GM23338 (cell line): Measurements from ENCODE around the gene RPS2. TPM values are rescaled to one million over a fixed set of nuclear protein-coding genes. Genes with fewer than 3 reads are reported as not detected.
A peak's percentile ranks its signal among the peaks of the same experiment; 100 is the strongest.

ENCODE experiments used
- ATAC-seq: fragments of 200-7000 bp; cut with Tn5 transposase; 3 replicates; pipeline ENCODE4 v1.9.1; 2020
- DNase-seq: peaks from one replicate; pipeline ENCODE4 v3.0.0-alpha.2; 2015; ENCODE audit warnings: low spot score
- H2AFZ ChIP-seq: fragments of 200-600 bp; sonication (generic); 2 replicates; pipeline ENCODE4 v1.8.0; 2016; ENCODE audit warnings: antibody characterized with exemption, mild to moderate bottlenecking, moderate library complexity
- H3F3A ChIP-seq: fragments of 200-600 bp; sonication (generic); replicated peaks from 2 replicates; pipeline ENCODE4 v1.8.0; 2017; ENCODE audit warnings: antibody characterized with exemption, mixed run types, low read depth
- H3K27ac ChIP-seq: fragments of 200-600 bp; sonication (generic); 2 replicates; pipeline ENCODE4 v1.6.1; 2016; ENCODE audit warnings: low read depth
- H3K27me3 ChIP-seq: fragments of 200-600 bp; sonication (generic); 2 replicates; pipeline ENCODE4 v1.8.0; 2016; ENCODE audit warnings: mild to moderate bottlenecking, mixed run types, moderate library complexity; ENCODE audit not compliant: insufficient read depth
- H3K36me3 ChIP-seq: fragments of 200-600 bp; sonication (generic); 2 replicates; pipeline ENCODE4 v1.8.0; 2016; ENCODE audit warnings: mild to moderate bottlenecking; ENCODE audit not compliant: insufficient read depth
- H3K4me1 ChIP-seq: fragments of 200-600 bp; sonication (generic); 2 replicates; pipeline ENCODE4 v1.8.0; 2016; ENCODE audit warnings: mild to moderate bottlenecking, moderate library complexity; ENCODE audit not compliant: insufficient read depth
- H3K4me2 ChIP-seq: fragments of 200-600 bp; sonication (generic); 2 replicates; pipeline ENCODE4 v1.7.1; 2017; ENCODE audit warnings: mixed run types
- H3K4me3 ChIP-seq: fragments of 200-600 bp; sonication (generic); 2 replicates; pipeline ENCODE4 v1.6.1; 2016; ENCODE audit warnings: mixed run types
- H3K79me2 ChIP-seq: fragments of 200-600 bp; sonication (generic); replicated peaks from 2 replicates; pipeline ENCODE4 v1.8.0; 2017; ENCODE audit warnings: mild to moderate bottlenecking; ENCODE audit not compliant: insufficient read depth
- H3K9me2 ChIP-seq: fragments of 200-600 bp; sonication (generic); 2 replicates; pipeline ENCODE4 v1.8.0; 2017; ENCODE audit not compliant: insufficient read depth
- H4K20me1 ChIP-seq: fragments of 200-600 bp; sonication (generic); replicated peaks from 2 replicates; pipeline ENCODE4 v1.8.0; 2017; ENCODE audit warnings: mild to moderate bottlenecking; ENCODE audit not compliant: insufficient read depth
- H3K27ac Mint-ChIP-seq: 2 replicates; pipeline ENCODE4 v1.8.0; 2020; ENCODE audit warnings: inconsistent platforms, mild to moderate bottlenecking, moderate library complexity, mixed read lengths
- H3K27me3 Mint-ChIP-seq: 3 replicates; pipeline ENCODE4 v1.8.0; 2022; ENCODE audit warnings: low read depth, mild to moderate bottlenecking, moderate library complexity, mixed read lengths, inconsistent platforms; ENCODE audit not compliant: insufficient read depth, poor library complexity
- H3K36me3 Mint-ChIP-seq: 3 replicates; pipeline ENCODE4 v1.8.0; 2021; ENCODE audit warnings: low read depth, mild to moderate bottlenecking, inconsistent platforms, moderate library complexity, mixed read lengths
- H3K4me1 Mint-ChIP-seq: 3 replicates; pipeline ENCODE4 v1.8.0; 2020; ENCODE audit warnings: mild to moderate bottlenecking, inconsistent platforms, mixed read lengths
- H3K4me3 Mint-ChIP-seq: 3 replicates; pipeline ENCODE4 v1.8.0; 2021; ENCODE audit warnings: moderate library complexity, mild to moderate bottlenecking, inconsistent platforms, mixed read lengths
- H3K9me3 Mint-ChIP-seq: 3 replicates; pipeline ENCODE4 v1.8.0; 2020; ENCODE audit warnings: moderate library complexity, mild to moderate bottlenecking, inconsistent platforms, mixed read lengths
- CREB1 ChIP-seq: fragments of 250-450 bp; sonication (Bioruptor Pico); IDR thresholded peaks from 2 replicates; pipeline ENCODE4 v1.5.0; 2020; ENCODE audit warnings: low read depth, mild to moderate bottlenecking, moderate library complexity
- EZH2 ChIP-seq: fragments of 200-600 bp; sonication (generic); IDR thresholded peaks from one replicate; pipeline ENCODE4 v1.8.0; 2017; ENCODE audit warnings: antibody characterized with exemption, mild to moderate bottlenecking, low read depth; ENCODE audit not compliant: unreplicated experiment
- EZH2phosphoT487 ChIP-seq: fragments of 200-600 bp; sonication (generic); IDR thresholded peaks from one replicate; pipeline ENCODE4 v1.8.1; 2018; ENCODE audit warnings: antibody characterized with exemption; ENCODE audit not compliant: unreplicated experiment
- JUNB ChIP-seq: IDR thresholded peaks from one replicate; pipeline ENCODE4 v1.6.1; 2016; ENCODE audit warnings: antibody characterized with exemption; ENCODE audit not compliant: unreplicated experiment
- NANOG ChIP-seq: IDR thresholded peaks from 2 replicates; pipeline ENCODE4 v1.6.1; 2016; ENCODE audit warnings: antibody characterized with exemption, borderline replicate concordance
- POLR2AphosphoS5 ChIP-seq: IDR thresholded peaks from 2 replicates; pipeline ENCODE4 v1.6.1; 2016; ENCODE audit warnings: antibody characterized with exemption, low read depth
- STAT1 ChIP-seq: IDR thresholded peaks from one replicate; pipeline ENCODE4 v1.6.1; 2016; ENCODE audit warnings: antibody characterized with exemption; ENCODE audit not compliant: unreplicated experiment
- ZNF114 ChIP-seq: fragments of 250-450 bp; sonication (Bioruptor Pico); IDR thresholded peaks from 2 replicates; pipeline ENCODE4 v1.5.0; 2020; ENCODE audit warnings: mild to moderate bottlenecking, moderate library complexity
- ZNF331 ChIP-seq: fragments of 250-450 bp; sonication (Bioruptor Pico); IDR thresholded peaks from 2 replicates; pipeline ENCODE4 v1.5.0; 2020; ENCODE audit warnings: low read depth, mild to moderate bottlenecking, moderate library complexity
- polyA plus RNA-seq: library from polyadenylated mRNA; unstranded; fragments of >200 nt; fragmentation: Nextera tagmentation; extraction: Ambion mirVana; gene quantifications from 2 replicates; pipeline ENCODE4 v1.2.1, GENCODE V29; 2016
- total RNA-seq: library from RNA; depleted of rRNA; stranded (reverse); fragments of >200 nt; shearing (Covaris generic); gene quantifications from 2 replicates; pipeline ENCODE4 v1.2.3, GENCODE V29; 2014
- TF ChIP-seq, protein P1 (sequence below), 2 experiments: fragments of 200-600 bp in 1 of 2; sonication (generic) in 1 of 2; conservative IDR thresholded peaks; 2 replicates each; pipeline versions ENCODE4 v1.5.1 to v1.6.1; 2016 to 2017; ENCODE audit warnings: antibody characterized with exemption in 2 of 2, low read depth in 2 of 2, mild to moderate bottlenecking in 2 of 2, moderate library complexity in 1 of 2
- TF ChIP-seq, protein P2 (sequence below): IDR thresholded peaks from one replicate; pipeline ENCODE4 v1.6.1; 2018; ENCODE audit warnings: antibody characterized with exemption; ENCODE audit not compliant: unreplicated experiment

The RPS2 gene
- total and polyA plus RNA-seq, 2 experiments from 2014 or later = 3,786 to 3,992 TPM

DNA sequence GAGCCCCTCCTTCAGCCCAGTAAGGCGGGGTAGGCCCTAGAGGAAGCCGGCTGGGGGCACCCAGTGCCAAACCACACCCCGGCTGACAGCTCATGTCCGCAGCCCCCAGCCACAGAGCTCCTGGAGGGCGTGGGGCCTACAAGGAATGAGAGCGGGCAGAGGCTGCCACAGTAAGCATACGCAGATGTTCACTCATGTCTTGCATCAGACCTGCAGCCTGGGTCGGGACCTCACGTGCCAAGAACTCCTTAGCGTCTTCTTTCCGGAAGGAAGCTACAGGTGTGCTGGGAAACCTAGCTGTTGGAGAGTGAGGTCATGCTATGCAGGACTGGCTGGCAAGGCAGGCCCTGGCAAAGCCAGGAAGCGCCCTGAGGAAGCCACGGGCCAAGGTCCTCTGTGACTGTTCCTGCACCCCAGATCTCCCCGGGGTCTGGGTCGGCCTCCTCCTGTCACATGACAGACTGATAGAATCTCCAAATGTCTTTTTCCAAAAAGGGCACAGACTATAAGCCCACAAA lies 43.4 kb upstream of the RPS2 start:
- peaks cover 15% of the 10 kb centered on the region for H3K27me3 Mint-ChIP-seq
- Histone ChIP-seq H3K79me2 (peaks cover 42% of the 10 kb centered on the region), H3F3A (peaks cover 28% of the 10 kb centered on the region; the same call in 1 of the 2 replicates), H3K4me1 (peaks cover 22% of the 10 kb centered on the region), H3K36me3 (no peaks in the 10 kb centered on the region), H2AFZ (no peak overlapping the region), H3K4me2 (peak overlapping the region; percentile 97), H4K20me1 (peaks cover 36% of the 10 kb centered on the region), H3K4me3 (peak overlapping the region; percentile 91), H3K27ac (no peak overlapping the region), H3K27me3 (no peaks in the 10 kb centered on the region), H3K9me2 (no peaks in the 10 kb centered on the region)
- H3K36me3 Mint-ChIP-seq = peaks cover 11% of the 10 kb centered on the region
- H3K27ac Mint-ChIP-seq = no peak overlapping the region; the same call in 1 of the 2 replicates
- peak overlapping the region; percentile 74 for H3K4me3 Mint-ChIP-seq
- peaks cover 37% of the 10 kb centered on the region for H3K4me1 Mint-ChIP-seq
- no peak for DNase-seq
- TF ChIP-seq, protein P1, sequence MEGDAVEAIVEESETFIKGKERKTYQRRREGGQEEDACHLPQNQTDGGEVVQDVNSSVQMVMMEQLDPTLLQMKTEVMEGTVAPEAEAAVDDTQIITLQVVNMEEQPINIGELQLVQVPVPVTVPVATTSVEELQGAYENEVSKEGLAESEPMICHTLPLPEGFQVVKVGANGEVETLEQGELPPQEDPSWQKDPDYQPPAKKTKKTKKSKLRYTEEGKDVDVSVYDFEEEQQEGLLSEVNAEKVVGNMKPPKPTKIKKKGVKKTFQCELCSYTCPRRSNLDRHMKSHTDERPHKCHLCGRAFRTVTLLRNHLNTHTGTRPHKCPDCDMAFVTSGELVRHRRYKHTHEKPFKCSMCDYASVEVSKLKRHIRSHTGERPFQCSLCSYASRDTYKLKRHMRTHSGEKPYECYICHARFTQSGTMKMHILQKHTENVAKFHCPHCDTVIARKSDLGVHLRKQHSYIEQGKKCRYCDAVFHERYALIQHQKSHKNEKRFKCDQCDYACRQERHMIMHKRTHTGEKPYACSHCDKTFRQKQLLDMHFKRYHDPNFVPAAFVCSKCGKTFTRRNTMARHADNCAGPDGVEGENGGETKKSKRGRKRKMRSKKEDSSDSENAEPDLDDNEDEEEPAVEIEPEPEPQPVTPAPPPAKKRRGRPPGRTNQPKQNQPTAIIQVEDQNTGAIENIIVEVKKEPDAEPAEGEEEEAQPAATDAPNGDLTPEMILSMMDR (conservative IDR thresholded peaks at IDR 0.05; ENCODE audit: low read depth in 2 of 2) = no peak
- TF ChIP-seq POLR2AphosphoS5 (no peak), JUNB (no peak), CREB1 (CRISPR knock-in tag) (no peak), EZH2 (no peak), ZNF331 (no peak)
- ATAC-seq = no peak
- H3K9me3 Mint-ChIP-seq = no peaks in the 10 kb centered on the region

DNA sequence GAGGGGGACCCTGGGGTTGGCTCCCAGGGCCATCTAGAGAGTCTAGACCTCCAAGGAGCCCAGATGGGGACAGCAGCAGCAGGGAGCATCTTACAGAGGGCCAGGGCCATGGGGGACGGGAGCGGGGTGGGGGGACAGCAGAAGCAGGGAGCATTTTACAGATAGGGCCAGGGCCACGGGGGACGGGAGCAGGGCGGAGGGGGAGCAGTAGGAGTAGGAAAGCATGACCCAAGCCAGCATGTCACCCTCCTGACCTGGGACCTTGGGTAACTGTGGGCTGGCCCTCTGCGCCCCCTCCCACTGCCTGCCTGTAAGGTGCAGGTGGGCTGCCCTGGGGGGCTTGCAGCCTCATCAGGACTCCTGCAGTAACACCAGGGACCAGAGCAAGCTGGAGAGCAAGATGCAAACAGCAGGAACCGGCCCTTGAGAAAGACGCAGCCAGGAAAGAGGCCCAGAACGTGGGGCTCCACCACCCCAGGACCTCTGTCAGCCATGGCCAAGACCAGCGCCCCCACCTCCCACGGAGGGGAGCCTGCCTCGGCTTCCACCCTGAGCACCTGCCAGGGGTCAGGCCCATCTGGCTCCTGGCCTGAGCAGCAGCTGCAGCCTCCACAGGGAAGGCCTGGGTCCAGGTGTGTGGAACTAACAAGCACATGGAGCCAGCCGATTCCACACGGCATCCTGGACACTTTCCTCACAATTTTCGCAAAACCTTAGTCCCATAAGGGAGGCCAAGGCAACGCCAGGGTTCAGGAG lies 42.6 kb upstream of the RPS2 start:
- DNase-seq (no peak), ATAC-seq (no peak)
- H2AFZ ChIP-seq = no peak overlapping the region
- H3K36me3 ChIP-seq = no peaks in the 10 kb centered on the region
- no peaks in the 10 kb centered on the region for H3K27me3 ChIP-seq
- H3K9me3 Mint-ChIP-seq = no peaks in the 10 kb centered on the region
- H3K27ac Mint-ChIP-seq = no peak overlapping the region
- H3F3A ChIP-seq = peaks cover 28% of the 10 kb centered on the region; the same call in 1 of the 2 replicates
- peaks cover 37% of the 10 kb centered on the region for H3K4me1 Mint-ChIP-seq
- peaks cover 42% of the 10 kb centered on the region for H3K79me2 ChIP-seq
- H3K36me3 Mint-ChIP-seq = peaks cover 15% of the 10 kb centered on the region
- H3K4me1 ChIP-seq = peaks cover 22% of the 10 kb centered on the region
- H3K4me3 ChIP-seq = peak overlapping the region; percentile 91; the same call in 1 of the 2 replicates
- H3K27me3 Mint-ChIP-seq = peaks cover 15% of the 10 kb centered on the region
- H3K9me2 ChIP-seq = no peaks in the 10 kb centered on the region
- H3K4me2 ChIP-seq = peak overlapping the region; percentile 65
- peak overlapping the region; percentile 74 for H3K4me3 Mint-ChIP-seq
- H3K27ac ChIP-seq = no peak overlapping the region
- H4K20me1 ChIP-seq = peaks cover 36% of the 10 kb centered on the region
- TF ChIP-seq NANOG = no peak
- no peak for TF ChIP-seq EZH2
- no peak for TF ChIP-seq CREB1 (CRISPR knock-in tag)
- no peak for TF ChIP-seq ZNF114
- TF ChIP-seq, protein P2, sequence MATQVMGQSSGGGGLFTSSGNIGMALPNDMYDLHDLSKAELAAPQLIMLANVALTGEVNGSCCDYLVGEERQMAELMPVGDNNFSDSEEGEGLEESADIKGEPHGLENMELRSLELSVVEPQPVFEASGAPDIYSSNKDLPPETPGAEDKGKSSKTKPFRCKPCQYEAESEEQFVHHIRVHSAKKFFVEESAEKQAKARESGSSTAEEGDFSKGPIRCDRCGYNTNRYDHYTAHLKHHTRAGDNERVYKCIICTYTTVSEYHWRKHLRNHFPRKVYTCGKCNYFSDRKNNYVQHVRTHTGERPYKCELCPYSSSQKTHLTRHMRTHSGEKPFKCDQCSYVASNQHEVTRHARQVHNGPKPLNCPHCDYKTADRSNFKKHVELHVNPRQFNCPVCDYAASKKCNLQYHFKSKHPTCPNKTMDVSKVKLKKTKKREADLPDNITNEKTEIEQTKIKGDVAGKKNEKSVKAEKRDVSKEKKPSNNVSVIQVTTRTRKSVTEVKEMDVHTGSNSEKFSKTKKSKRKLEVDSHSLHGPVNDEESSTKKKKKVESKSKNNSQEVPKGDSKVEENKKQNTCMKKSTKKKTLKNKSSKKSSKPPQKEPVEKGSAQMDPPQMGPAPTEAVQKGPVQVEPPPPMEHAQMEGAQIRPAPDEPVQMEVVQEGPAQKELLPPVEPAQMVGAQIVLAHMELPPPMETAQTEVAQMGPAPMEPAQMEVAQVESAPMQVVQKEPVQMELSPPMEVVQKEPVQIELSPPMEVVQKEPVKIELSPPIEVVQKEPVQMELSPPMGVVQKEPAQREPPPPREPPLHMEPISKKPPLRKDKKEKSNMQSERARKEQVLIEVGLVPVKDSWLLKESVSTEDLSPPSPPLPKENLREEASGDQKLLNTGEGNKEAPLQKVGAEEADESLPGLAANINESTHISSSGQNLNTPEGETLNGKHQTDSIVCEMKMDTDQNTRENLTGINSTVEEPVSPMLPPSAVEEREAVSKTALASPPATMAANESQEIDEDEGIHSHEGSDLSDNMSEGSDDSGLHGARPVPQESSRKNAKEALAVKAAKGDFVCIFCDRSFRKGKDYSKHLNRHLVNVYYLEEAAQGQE = no peak
- no peak for TF ChIP-seq EZH2phosphoT487
- TF ChIP-seq STAT1 = no peak
